OCI-LY1 (cell line): ENCODE data around the gene PER1.

Source experiments
- CTCF ChIP-seq: fragments of 200-600 bp; sonication (generic), shearing (Covaris generic); IDR thresholded peaks from 2 replicates; pipeline ENCODE4 v1.5.1; 2017; ENCODE audit warnings: mild to moderate bottlenecking, antibody characterized with exemption, low read length, moderate library complexity, mixed read lengths
- EZH2 ChIP-seq: fragments of 200-600 bp; sonication (generic), shearing (Covaris generic); IDR thresholded peaks from 2 replicates; pipeline ENCODE4 v1.8.0; 2017; ENCODE audit warnings: borderline replicate concordance, mixed run types, mild to moderate bottlenecking, antibody characterized with exemption, low read length, moderate library complexity, mixed read lengths

GRCh38 chr17:8144401-8145231 lies 7.6 kb downstream of the PER1 start:
- TF ChIP-seq CTCF (no peak), EZH2 (no peak)
